Activated CD4-positive, alpha-beta T cell treated with anti-CD3 and anti-CD28 coated beads, Interleukin-2, amount 50 U/mL, for 1 hour (primary cell): Measurements from ENCODE around the gene ATG101.
A peak's percentile ranks its signal among the peaks of the same experiment; 100 is the strongest.

Experiments
- DNase-seq: peaks from one replicate; pipeline ENCODE4 v3.0.0-alpha.2; 2020

ATG101 gene

DNA sequence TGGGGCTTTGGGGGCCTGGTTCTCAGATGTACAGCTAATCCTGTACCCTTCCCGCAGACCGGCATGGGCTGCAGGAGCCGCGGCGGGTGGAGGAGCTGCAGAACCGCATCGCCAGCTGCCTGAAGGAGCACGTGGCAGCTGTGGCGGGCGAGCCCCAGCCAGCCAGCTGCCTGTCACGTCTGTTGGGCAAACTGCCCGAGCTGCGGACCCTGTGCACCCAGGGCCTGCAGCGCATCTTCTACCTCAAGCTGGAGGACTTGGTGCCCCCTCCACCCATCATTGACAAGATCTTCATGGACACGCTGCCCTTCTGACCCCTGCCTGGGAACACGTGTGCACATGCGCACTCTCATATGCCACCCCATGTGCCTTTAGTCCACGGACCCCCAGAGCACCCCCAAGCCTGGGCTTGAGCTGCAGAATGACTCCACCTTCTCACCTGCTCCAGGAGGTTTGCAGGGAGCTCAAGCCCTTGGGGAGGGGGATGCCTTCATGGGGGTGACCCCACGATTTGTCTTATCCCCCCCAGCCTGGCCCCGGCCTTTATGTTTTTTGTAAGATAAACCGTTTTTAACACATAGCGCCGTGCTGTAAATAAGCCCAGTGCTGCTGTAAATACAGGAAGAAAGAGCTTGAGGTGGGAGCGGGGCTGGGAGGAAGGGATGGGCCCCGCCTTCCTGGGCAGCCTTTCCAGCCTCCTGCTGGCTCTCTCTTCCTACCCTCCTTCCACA is 11.0 kb upstream of the ATG101 start:
- DNase-seq, result peak; percentile 41

DNA sequence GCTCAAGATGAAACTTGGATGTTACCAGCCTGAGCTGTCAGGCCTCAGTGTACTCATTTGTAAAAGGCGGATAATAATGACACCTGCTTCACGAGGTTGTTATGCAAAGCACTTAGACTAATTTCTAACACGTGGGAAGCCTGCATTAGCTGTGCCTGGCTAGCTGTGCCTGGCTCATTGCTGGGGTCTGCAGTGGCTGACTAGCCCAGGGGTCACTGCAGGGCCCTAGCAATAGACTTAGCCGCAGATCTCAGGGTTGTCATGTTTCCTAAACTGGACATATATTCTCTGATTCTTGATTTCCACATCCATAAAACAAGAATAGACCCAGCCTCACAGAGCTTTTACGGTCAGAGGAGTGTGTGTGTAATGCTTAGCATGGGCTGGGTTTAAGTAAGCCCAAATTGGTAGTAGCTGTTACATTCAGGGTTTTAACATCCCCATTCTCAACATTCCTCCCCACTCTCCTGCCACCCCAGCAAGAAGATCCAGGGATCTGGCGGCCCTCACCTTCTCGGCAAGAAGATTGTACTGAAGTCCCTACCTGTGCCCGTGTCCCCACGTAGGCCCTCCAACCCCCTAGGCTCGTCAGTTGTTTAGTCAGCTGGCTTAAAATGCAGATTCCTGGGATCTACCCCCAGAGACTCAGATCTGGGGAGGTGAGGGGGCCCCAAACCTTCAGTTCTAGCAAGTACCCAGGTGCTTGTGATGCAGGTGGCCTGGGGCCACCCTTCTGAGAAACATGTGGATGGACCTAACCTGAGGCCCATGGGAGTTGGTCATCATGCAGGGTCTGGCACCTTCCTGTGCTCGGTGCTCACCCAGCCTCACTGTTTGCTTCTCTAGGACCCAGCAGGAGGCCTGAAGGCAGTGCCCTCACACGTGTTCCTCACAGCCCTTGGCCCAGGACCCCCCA is 9.9 kb upstream of the ATG101 start:
- DNase-seq, result peak; percentile 61

DNA sequence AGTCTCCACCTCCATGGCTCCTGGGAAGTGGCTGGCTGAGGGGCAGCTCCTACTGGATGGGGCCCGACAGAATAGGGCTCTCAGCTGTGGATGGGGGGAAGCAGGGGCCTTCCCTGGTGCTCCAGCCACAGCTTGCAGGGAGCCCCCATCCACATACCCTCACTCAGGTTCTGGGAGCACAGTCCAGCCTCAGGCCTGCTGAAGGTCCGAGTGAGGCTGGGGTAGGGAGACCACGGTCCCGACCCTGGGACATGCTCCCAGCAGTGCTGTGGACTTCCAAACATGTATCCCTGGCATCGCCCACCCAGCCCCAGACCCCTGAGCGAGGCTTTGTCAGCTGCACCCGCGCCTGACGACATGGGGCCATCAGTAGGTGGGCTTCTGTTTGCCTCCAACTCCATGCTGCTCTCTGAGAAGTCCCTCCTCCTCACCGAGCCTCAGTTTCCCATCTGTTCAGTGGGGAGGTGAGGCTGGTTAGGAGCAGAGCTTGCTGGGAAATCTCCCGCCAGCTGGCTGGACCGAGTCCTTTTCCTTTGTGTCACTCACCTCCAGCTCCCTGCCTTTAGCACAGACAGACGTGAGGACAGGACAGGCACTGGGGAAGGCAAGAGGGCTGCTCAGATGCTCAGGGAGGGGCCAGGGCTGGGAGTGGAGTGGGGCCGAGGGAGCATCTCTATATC is 9.1 kb upstream of the ATG101 start:
- DNase-seq, result peak; percentile 40

DNA sequence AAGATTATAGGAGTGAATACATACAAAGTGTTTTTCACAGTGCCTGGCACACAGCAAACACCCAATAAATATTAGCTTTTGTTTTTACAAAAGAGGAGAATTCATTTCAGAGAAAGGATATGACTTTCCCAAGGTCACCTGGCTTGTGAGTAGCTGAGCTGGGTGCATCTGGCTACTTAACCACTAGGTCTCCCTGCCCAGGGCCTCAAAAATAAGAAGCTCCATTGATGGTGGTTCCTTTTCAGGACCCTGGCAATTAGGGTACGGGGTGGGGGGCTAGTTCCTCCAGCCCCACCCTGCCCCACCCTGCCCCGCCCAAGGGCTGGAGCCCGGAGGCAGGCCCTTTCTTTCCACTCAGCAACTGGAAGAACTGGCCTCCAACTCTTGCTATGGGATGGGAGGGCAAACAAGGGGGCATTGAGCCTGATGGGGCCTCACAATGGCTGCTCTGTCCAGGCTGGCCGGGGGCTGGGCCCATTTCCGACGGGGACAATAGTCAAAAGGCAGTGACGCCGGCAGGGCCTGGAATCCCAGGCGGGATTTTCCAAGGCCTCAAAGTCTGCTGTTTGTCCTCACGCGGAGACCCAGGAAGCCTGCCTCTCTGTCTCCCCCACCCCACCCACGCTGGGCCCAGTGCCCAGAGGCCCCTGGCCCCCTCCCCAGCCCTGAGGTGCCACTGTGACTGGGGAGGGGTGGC is 8.2 kb upstream of the ATG101 start:
- no peak for DNase-seq

DNA sequence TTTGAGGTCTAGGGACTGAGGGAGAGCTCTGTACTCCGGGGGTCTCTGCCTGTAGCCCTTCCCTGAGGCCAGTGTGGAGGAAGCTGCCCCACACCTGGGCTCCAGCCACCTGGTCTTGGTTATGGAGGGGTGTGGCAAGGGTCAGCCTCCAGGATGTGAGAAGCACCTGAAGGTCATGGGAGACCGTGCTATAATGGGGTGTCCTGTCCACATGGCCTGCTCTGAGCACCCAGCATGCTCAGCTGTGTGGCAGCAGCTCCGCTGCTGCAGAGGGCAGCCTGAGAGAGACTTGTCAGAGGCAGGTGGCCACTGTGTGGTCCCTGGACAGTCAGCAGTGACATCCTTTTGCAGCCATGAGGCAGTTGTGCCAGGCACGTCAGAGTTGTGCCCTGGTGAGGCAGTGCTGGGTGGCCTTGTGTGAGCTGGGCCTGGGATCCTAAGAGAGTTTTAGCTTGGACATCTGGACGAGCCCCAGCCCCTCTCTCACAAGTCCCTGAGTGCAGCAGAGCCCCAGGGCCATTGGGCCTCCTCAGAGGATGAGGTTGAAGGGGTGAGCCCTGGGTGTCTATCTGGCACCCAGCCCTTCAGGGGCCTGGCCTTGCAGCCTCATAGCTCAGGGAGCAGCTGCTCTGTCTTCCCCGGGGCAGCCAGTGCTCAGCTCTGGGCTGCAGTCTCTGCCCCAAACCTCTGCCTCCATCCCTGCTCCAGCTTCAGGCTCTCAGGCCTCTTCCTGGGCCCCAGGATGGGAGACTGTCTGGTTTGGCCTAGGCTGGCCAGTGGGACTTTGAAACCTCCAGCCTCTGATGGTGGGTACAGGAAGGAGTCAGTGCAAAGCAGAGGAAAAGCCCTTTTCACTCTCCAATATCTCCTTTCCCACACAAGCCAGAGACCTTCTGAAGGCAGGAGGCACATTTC is 7.4 kb upstream of the ATG101 start:
- no peak for DNase-seq

DNA sequence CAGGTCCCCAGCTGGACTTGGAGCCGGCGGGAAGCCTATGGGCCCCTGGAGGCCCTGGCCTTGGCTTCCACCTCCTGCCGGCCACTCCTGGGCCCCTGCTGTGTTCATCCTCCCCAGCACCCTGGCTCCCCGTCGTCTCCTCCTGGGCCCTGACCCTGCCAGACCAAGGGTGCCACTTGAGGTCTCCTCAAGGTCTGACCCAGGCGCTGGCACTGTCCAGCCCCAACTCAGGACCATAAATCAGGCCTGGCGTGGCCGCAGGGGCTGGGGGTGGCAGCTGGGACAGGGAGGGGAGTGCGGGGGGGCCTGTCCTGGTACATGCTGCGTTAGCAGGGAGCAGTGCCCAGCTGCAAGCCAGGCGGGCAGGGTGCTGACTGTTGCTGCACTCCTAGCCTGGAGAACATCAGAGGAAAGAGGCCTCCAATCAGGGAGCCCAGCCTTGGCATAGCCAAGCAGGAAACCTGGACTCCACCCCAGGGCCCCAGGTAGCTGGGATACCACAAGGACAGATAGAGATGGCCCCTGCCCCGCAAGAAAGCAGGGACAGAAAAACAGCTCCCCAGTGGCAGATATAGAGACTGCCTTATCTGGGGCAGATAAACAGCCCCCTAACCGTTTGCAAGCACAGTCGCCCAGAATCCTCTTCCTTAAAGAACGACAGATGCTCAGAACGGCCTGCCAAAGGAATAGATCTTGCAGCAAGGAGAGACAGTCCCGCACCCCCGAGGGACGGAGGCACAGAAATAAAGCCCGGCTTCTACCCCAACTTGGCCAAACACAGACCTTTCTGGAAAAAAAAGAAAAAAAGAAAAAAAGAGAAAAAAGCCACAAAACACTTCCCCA is 6.5 kb upstream of the ATG101 start:
- DNase-seq, result no peak

DNA sequence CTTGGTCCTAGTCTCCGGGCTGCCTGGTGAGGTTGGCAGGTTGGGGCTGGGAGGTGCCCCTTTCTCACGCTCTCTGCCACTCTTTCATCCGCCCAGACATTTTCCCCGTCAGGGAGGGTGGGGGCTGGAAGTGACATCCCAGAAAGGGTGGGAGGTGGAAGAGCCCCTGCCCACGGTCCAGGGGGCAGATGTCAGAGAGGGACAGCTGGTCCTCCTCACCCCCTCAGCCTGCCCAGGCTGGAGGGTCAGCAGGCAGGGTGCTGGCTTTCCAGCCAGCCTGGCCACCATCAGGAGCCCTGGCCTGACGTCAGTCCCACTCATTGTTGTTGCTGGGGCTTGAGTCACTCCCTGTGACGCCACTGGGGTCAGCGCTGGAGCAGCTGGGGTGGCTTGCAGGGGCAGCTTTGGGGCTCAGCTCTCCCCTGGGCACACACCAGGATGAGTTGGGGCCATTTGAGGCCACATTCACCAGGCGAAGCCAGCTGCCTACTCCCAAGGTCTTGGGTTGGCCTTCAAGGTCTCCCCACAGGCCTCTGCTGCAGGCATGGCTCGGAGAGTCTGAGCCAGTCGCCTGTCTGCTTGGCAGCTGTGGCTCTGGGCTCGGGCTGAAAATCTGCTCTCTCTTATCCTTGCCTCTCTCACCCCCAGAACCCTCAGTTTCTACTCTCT is 5.7 kb upstream of the ATG101 start:
- DNase-seq, result no peak

DNA sequence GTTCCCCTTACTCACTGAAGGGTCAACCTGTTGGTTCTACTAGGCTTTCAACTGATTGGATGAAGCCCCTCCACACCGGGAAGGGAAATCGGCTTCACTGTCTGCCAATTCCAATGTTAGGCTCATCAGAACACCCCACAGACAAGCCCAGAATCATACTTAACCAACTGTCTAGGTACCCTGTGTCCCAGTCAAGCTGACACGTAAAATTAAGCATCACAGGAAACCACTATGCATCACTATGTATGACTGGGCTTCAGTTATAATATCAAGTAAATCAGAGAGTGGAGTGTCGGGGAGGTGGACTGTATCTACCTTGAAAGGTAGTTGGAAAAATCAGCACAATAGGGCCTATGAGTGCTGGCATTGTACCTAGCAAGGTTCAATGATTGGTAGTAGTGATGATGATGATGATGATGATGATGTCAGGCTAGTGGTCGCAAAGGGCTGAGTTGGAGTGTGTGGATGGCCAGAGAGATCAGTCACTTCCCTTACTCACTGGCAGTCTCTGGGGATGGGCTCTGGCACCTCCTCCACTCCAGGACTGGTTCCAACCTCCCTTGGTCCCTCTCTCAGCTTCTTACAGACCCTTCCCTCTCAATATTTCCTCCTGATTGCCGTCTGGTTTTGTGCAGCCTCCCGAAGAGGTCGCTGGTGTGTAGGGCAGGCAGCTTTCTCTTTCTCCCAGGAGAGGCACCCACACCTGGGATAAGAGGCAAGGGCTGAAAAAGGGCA is 3.3 kb upstream of the ATG101 start:
- no peak for DNase-seq

DNA sequence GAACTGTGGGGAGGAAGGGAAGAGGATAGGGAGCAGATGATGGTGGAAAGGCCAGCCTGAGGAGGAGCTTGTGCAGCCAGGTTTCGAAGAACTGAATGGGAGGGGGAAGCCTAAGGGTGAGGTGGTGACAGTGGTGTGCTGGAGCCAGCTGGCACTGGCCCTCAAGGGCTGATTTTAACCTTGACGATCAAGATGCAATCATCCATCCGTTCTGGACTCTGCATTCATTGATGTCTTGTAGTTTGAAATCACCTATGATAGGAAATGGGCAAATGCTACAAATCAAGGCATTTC is 2.8 kb upstream of the ATG101 start:
- DNase-seq, result no peak

DNA sequence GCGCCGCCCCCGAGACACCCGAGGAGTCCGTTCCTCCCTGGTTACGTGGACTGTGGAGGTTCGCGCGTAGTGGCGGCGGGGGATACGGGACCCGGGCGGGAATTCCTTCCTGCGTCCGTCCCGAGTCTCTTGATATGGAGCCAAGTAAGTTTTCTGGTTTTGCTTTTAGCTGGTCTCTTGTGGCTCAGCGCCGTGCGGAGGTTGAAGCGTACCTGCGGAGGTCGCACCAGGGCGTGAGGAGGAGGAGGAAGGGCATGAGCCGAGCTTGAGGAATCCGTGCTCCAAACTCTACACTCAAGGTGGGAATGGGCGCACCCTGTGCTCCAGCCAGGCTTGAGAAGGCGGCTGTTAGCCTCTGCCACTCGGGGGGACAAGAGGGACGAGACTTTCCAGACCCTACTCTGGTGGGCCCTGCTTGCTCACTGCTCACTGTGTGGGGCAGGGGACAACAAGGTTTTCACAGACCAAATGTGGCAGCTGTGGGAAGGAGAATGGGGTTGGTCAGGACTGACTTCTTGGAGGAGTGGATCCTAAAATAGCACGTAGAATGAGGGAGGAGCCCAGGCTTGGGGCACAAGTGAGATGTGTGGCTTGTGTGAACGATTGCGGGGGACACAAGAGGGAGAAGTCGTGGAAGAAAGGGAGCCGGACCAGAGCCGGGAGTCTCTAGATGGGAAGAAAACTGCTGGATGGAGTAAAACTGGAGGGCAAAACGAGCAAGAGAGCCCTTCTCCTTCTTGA is 577 bp downstream of the ATG101 start:
- no peak for DNase-seq

DNA sequence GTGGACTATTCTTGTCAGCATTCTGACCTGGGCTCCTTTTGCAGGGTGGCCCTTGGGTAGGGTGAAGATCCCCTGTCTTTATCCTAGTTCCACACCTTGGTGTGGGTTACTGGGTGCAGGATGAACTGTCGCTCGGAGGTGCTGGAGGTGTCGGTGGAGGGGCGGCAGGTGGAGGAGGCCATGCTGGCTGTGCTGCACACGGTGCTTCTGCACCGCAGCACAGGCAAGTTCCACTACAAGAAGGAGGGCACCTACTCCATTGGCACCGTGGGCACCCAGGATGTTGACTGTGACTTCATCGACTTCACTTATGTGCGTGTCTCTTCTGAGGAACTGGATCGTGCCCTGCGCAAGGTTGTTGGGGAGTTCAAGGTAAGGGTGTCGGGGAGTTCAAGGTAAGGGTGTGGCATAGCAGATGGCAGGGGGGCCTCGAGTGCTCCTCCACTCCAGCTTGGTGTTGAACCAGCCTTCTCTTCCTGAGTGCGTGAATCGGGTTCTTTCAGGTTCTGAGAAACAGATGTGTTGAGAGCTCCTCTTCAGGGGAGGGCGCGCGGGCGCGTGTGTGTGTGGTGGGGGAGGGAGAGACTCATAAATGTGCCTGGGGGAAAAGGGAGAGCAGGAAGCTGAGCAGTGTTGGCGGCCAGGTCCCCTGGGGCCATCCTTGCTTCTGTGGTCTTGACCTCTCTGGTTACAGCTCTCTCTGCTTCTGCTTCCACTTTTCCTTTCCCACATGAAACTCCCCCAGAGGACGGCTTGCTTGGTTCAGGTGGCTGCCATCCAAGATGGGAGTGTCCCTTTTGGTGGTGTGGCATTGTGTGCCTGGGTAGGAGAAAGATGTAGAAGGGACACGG is 4.0 kb downstream of the ATG101 start:
- DNase-seq, result no peak

DNA sequence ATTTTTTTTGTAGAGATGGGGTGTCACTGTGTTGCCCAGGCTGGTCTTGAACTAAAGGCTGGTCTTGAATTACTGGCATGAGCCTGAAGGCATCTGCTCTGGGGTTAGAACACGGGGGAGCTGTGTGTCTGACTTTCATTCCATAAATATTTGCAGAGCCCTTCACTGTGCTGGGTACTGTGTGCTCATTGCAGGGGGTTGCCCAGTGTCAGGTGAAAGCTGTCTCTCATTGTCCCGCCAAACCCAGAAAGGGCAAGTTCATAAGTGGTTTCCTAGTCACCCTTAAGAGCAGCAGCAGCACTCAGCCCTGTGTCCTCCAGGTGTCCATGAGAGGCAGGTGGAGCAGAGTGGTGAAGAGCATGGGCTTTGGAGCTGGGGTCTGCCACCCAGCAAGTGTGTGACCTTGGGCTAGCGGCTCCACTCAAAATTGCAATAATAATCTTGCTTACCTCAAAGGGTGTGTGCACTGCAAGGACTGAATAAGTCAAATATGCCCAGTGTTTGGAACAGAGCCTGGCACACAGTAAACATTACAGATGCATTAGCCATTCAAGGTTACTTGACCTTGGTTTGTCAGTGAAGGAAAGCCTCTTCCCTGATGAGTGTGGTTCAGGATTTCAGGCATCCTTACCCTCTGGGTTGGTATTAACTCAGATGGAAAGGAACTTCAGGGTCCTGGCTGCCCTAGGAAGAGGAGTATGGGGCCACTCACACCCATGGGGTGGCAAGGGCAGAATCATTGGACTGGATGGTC is 5.4 kb downstream of the ATG101 start:
- DNase-seq, result no peak

DNA sequence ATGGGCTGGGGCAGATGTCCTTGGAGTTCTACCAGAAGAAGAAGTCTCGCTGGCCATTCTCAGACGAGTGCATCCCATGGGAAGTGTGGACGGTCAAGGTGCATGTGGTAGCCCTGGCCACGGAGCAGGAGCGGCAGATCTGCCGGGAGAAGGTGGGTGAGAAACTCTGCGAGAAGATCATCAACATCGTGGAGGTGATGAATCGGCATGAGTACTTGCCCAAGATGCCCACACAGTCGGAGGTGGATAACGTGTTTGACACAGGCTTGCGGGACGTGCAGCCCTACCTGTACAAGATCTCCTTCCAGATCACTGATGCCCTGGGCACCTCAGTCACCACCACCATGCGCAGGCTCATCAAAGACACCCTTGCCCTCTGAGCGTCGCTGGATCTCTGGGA is 7.0 kb downstream of the ATG101 start:
- no peak for DNase-seq

DNA sequence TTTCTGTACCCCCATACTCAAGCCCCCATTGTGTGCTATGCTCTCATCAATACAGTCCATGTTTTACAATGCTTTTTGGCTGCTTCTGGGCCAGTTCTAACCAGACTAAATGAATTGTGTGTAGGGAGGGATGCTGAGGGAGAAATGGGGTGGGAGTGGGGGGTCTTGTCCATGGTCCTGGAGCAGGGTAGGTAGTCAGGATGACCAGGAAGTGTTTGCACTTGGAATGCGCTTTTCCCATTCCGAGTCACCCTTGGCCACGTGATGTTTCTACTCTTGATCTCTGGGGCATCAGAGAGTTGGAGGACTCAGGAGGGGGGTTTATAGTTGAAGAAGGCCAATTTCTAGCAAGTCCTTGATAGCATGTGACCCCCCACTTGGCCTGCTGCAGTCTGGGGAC is 8.5 kb downstream of the ATG101 start:
- DNase-seq, result no peak

DNA sequence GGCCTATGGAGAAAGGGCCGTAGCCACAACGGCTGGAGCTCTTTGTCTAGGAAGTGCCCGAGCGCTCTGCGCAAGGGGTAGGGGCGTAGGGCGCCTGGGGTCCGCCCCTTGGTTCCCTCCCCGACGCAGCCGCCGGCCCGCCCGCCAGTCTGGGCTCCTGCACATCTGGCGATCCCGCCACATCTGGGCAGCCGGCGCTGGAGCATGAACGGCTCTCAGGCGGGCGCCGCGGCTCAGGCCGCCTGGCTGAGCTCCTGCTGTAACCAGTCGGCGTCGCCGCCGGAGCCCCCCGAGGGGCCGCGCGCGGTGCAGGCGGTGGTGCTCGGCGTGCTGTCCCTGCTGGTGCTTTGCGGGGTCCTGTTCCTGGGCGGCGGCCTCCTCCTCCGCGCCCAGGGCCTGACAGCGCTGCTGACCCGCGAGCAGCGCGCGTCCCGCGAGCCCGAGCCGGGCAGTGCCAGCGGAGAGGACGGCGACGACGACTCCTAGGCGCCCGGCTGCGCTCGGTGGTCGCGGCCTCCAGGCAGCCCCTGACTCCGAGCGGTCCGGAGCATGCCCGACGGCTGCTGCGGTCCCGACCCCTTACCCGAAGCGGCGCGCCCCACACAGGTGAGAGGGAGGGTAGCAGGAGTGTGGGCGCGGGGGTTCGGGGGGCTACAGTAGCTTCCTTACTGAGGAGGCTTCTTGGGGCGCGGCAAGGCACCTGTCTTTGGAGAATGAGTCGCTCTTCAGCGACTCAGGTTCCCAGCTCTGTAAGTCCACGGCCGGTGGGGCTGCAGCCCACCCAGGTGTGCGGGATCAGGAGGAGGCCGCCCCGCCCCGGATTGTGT is 10.0 kb downstream of the ATG101 start, which contains the start of gene SMIM41:
SMIM41 (plus strand) TSS at position 129 of the 827 bp plus-strand sequence; CDS start at position 205, 76 bp downstream.
- DNase-seq, result no peak
